Keratinocyte (primary cell): Measurements from ENCODE around the gene ENO4. TPM values are rescaled to one million over a fixed set of nuclear protein-coding genes. Genes with fewer than 3 reads are reported as not detected.

Experiments used
- DNase-seq: peaks from one replicate; pipeline ENCODE4 v3.0.0-alpha.2; 2011; ENCODE audit warnings: low read depth, missing footprints, low spot score
- FAIRE-seq: peaks from 2 replicates; lab custom pipeline; 2011; peaks lifted over from hg19 to GRCh38; lab: Jason Lieb, UNC
- H2AFZ ChIP-seq: 2 replicates; pipeline ENCODE4 v1.6.0; 2012; ENCODE audit warnings: low read length, control low read depth, inconsistent platforms; ENCODE audit not compliant: control insufficient read depth
- H3K27ac ChIP-seq: 2 replicates; pipeline ENCODE4 v1.5.1; 2011; ENCODE audit warnings: low read length; ENCODE audit not compliant: control insufficient read depth, insufficient read depth
- H3K27me3 ChIP-seq: 3 replicates; pipeline ENCODE4 v1.6.0; 2011; ENCODE audit warnings: low read length; ENCODE audit not compliant: control insufficient read depth, insufficient read depth; ENCODE audit errors: extremely low read depth
- H3K36me3 ChIP-seq, 2 experiments: 2 replicates in 1 of 2; 3 replicates in 1 of 2; pipeline ENCODE4 v1.5.1; 2011; ENCODE audit warnings: low read length in 2 of 2, mild to moderate bottlenecking in 1 of 2; ENCODE audit not compliant: control insufficient read depth in 2 of 2, insufficient read depth in 2 of 2; ENCODE audit errors: extremely low read depth in 1 of 2
- H3K4me1 ChIP-seq: 3 replicates; pipeline ENCODE4 v1.5.1; 2011; ENCODE audit warnings: low read length; ENCODE audit not compliant: control insufficient read depth, insufficient read depth; ENCODE audit errors: extremely low read depth
- H3K4me2 ChIP-seq: 3 replicates; pipeline ENCODE4 v1.6.0; 2011; ENCODE audit warnings: low read depth, low read length; ENCODE audit not compliant: control insufficient read depth, insufficient read depth; ENCODE audit errors: extremely low read depth
- H3K4me3 ChIP-seq, 3 experiments: fragments of 200-600 bp in 1 of 3; sonication (generic) in 1 of 3; 2 replicates in 2 of 3; 3 replicates in 1 of 3; pipeline ENCODE4 v1.5.1; 2011 to 2016; ENCODE audit warnings: low read length in 3 of 3, mild to moderate bottlenecking in 3 of 3, control low read depth in 2 of 3, inconsistent platforms in 1 of 3, low read depth in 1 of 3, mixed read lengths in 1 of 3, mixed run types in 1 of 3, moderate library complexity in 1 of 3; ENCODE audit not compliant: control insufficient read depth in 2 of 3, insufficient read depth in 2 of 3; ENCODE audit errors: extremely low read depth in 1 of 3
- H3K79me2 ChIP-seq: 2 replicates; pipeline ENCODE4 v1.6.0; 2012; ENCODE audit warnings: low read length; ENCODE audit not compliant: control insufficient read depth, insufficient read depth
- H3K9ac ChIP-seq: 3 replicates; pipeline ENCODE4 v1.6.0; 2011; ENCODE audit warnings: low read length; ENCODE audit not compliant: control insufficient read depth, insufficient read depth; ENCODE audit errors: extremely low read depth
- H3K9me1 ChIP-seq: 3 replicates; pipeline ENCODE4 v1.6.0; 2011; ENCODE audit warnings: low read length; ENCODE audit not compliant: control insufficient read depth, insufficient read depth; ENCODE audit errors: extremely low read depth
- H3K9me3 ChIP-seq: 2 replicates; pipeline ENCODE4 v1.5.1; 2012; ENCODE audit warnings: low read depth, low read length; ENCODE audit not compliant: control insufficient read depth
- H4K20me1 ChIP-seq: 3 replicates; pipeline ENCODE4 v1.6.0; 2011; ENCODE audit warnings: low read length; ENCODE audit not compliant: control insufficient read depth, insufficient read depth; ENCODE audit errors: extremely low read depth
- EZH2 ChIP-seq: IDR thresholded peaks from one replicate; pipeline ENCODE4 v1.6.1; 2012; ENCODE audit warnings: inconsistent platforms, mild to moderate bottlenecking, low read length, moderate library complexity
- dilution Hi-C: fragments of 300-500 bp; cut with MboI; formaldehyde crosslinking; loops from one replicate; pipeline ENCODE4 v1.7.0; 2020; ENCODE audit warnings: low sequenced_read_pairs; ENCODE audit not compliant: extremely low pct_ligation_motif_present
- polyA plus RNA-seq, 5 experiments: library from polyadenylated mRNA; depleted of rRNA in 3 of 5; stranded (reverse) in 3 of 5; stranded (forward) in 1 of 5; unstranded in 1 of 5; fragments of >200 nt; gene quantifications; 1 replicate in 1 of 5; 2 replicates in 3 of 5; 3 replicates in 1 of 5; pipeline versions ENCODE4 v1.2.1 to v1.2.3, GENCODE V29; 2011 to 2012; ENCODE audit warnings: missing spikeins in 2 of 5, low read depth in 1 of 5, low replicate concordance in 1 of 5
- TF ChIP-seq, protein P1 (sequence below), 3 experiments: IDR thresholded peaks in 1 of 3; conservative IDR thresholded peaks in 1 of 3; optimal IDR thresholded peaks in 1 of 3; 2 replicates in 2 of 3; 3 replicates in 1 of 3; pipeline versions ENCODE3 to v1.5.1; 2011; ENCODE audit warnings: low read length in 3 of 3, mild to moderate bottlenecking in 3 of 3, moderate library complexity in 2 of 3, control low read depth in 1 of 3, inconsistent platforms in 1 of 3; ENCODE audit not compliant: insufficient read depth in 2 of 3; ENCODE audit errors: extremely low read depth in 1 of 3

The ENO4 gene
- polyA plus RNA-seq, 1 donor (not counting 4 experiments of a cell fraction or from before 2014, with no cell fraction given), result 0.35 TPM

DNA sequence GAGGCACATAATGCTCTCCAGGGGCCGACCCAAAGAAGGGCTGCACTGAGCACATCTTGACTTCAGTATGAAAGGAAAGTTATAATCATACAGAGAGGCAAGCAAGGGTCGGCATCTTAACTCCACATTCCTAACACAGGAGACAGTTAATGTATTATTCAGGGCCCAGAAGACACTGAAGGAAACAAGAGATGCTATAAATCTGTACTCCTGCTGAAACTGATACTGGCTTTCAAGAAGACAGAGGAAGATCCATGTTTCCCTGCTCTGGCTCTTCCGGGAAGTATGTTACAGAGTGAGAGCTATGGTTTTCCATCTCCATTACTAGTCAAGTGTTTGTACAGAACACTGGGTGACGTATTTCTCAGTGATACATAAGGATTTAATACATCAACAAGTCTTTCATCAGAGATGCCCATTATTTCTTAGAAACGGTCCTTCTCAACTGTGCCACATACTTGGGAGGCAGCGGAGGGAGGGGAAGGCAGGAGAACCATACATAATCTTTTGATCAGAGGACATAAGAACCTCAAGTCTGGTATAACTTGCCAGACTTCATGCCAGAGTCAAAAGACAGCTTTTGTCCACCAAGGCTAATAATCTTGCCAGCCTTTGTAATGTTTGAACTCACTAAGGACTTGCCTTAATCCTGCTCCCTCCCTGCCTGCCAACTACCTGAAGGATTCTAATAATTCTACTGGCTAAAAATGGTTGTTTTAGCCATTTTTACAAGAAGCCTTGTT lies 58.1 kb downstream of the ENO4 start:
- TF ChIP-seq EZH2, result no peak
- TF ChIP-seq, protein P1, sequence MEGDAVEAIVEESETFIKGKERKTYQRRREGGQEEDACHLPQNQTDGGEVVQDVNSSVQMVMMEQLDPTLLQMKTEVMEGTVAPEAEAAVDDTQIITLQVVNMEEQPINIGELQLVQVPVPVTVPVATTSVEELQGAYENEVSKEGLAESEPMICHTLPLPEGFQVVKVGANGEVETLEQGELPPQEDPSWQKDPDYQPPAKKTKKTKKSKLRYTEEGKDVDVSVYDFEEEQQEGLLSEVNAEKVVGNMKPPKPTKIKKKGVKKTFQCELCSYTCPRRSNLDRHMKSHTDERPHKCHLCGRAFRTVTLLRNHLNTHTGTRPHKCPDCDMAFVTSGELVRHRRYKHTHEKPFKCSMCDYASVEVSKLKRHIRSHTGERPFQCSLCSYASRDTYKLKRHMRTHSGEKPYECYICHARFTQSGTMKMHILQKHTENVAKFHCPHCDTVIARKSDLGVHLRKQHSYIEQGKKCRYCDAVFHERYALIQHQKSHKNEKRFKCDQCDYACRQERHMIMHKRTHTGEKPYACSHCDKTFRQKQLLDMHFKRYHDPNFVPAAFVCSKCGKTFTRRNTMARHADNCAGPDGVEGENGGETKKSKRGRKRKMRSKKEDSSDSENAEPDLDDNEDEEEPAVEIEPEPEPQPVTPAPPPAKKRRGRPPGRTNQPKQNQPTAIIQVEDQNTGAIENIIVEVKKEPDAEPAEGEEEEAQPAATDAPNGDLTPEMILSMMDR (optimal IDR thresholded peaks at IDR 0.05 in 1 of 3, IDR thresholded peaks at IDR 0.05 in 1 of 3, conservative IDR thresholded peaks at IDR 0.05 in 1 of 3; ENCODE audit: extremely low read depth in 1 of 3, insufficient read depth in 2 of 3, low read length in 3 of 3), result no peak
- DNase-seq (no peak), FAIRE-seq (no peak)
- Histone ChIP-seq H3K9ac (no peak overlapping the region), H2AFZ (no peak overlapping the region), H3K4me2 (no peak overlapping the region), H3K9me1 (no peaks in the 10 kb centered on the region), H3K79me2 (no peaks in the 10 kb centered on the region), H3K27me3 (no peaks in the 10 kb centered on the region), H3K4me1 (no peaks in the 10 kb centered on the region), H3K4me3 (no peak overlapping the region), H3K27ac (no peak overlapping the region), H4K20me1 (no peaks in the 10 kb centered on the region), H3K36me3 (peaks cover 0 to 14% of the 10 kb centered on the region in 2 experiments), H3K9me3 (no peaks in the 10 kb centered on the region)
- dilution Hi-C loops, result no loop called here

- Histone ChIP-seq H3K27me3 (no peaks in the 10 kb centered on the region), H4K20me1 (no peaks in the 10 kb centered on the region), H3K36me3 (peaks cover 0 to 15% of the 10 kb centered on the region in 2 experiments), H3K9me3 (no peaks in the 10 kb centered on the region), H3K27ac (no peak overlapping the region), H3K79me2 (no peaks in the 10 kb centered on the region), H3K9ac (no peak overlapping the region), H3K4me3 (no peak overlapping the region), H3K4me1 (no peaks in the 10 kb centered on the region), H2AFZ (no peak overlapping the region), H3K9me1 (no peaks in the 10 kb centered on the region), H3K4me2 (no peak overlapping the region)
- FAIRE-seq (no peak), DNase-seq (no peak)
- dilution Hi-C loops, result no loop called here
- TF ChIP-seq, protein P1 (optimal IDR thresholded peaks at IDR 0.05 in 1 of 3, IDR thresholded peaks at IDR 0.05 in 1 of 3, conservative IDR thresholded peaks at IDR 0.05 in 1 of 3; ENCODE audit: extremely low read depth in 1 of 3, insufficient read depth in 2 of 3, low read length in 3 of 3), result no peak
- TF ChIP-seq EZH2, result no peak
These were observed 60.0 kb downstream of the ENO4 start for GRCh38 chr10:116909307-116909706.
